Measurements from ENCODE around the gene MAGI3.

MAGI3 gene

GRCh38 chr1:113665071-113665470 is 274.8 kb downstream of the MAGI3 start:
- Histone ChIP-seq H3K4me3 (no peak overlapping the region), H3K27ac (no peak overlapping the region)
- no peak for DNase-seq (ENCODE audit: low spot score)
- no peak for TF ChIP-seq CTCF (IDR thresholded peaks at IDR 0.05)

GRCh38 chr1:113666126-113666525 is 275.8 kb downstream of the MAGI3 start:
- no peak overlapping the region for H3K27ac ChIP-seq
- no peak for DNase-seq (ENCODE audit: low spot score)
- H3K4me3 ChIP-seq = no peak overlapping the region
- no peak for TF ChIP-seq CTCF (IDR thresholded peaks at IDR 0.05)

- no peak overlapping the region for H3K27ac ChIP-seq
- TF ChIP-seq CTCF (IDR thresholded peaks at IDR 0.05) = no peak
- DNase-seq (ENCODE audit: low spot score) = no peak
- no peak overlapping the region for H3K4me3 ChIP-seq
These were observed 279.7 kb downstream of the MAGI3 start for GRCh38 chr1:113669988-113670387.

GRCh38 chr1:113670650-113671049 is 280.3 kb downstream of the MAGI3 start:
- Histone ChIP-seq H3K27ac (no peak overlapping the region), H3K4me3 (no peak overlapping the region)
- DNase-seq (ENCODE audit: low spot score) = no peak
- TF ChIP-seq CTCF (IDR thresholded peaks at IDR 0.05) = no peak

GRCh38 chr1:113672491-113672890 is 282.2 kb downstream of the MAGI3 start:
- DNase-seq (ENCODE audit: low spot score) = no peak
- TF ChIP-seq CTCF (IDR thresholded peaks at IDR 0.05) = no peak
- H3K27ac ChIP-seq = no peak overlapping the region
- H3K4me3 ChIP-seq = no peak overlapping the region

- H3K27ac ChIP-seq = no peak overlapping the region
- TF ChIP-seq CTCF (IDR thresholded peaks at IDR 0.05) = no peak
- no peak overlapping the region for H3K4me3 ChIP-seq
- no peak for DNase-seq (ENCODE audit: low spot score)
These were observed 284.3 kb downstream of the MAGI3 start for GRCh38 chr1:113674591-113674990.

GRCh38 chr1:113675302-113675701 is 285.0 kb downstream of the MAGI3 start:
- no peak for TF ChIP-seq CTCF (IDR thresholded peaks at IDR 0.05)

More at GRCh38 chr1:113675302-113675701, 285.0 kb downstream of the MAGI3 start:
- Histone ChIP-seq H3K4me3 (no peak overlapping the region), H3K27ac (no peak overlapping the region)
- DNase-seq (ENCODE audit: low spot score) = no peak

Measured in coronary artery (tissue), 2 donors.